ENCODE data around the gene KIF21B.

The KIF21B gene

GRCh38 chr1:201019321-201019977 is 4.1 kb downstream of the KIF21B start:
- H3K4me1 Mint-ChIP-seq, result peaks cover 86% of the 10 kb centered on the region
- H3K4me3 Mint-ChIP-seq, result peak overlapping the region; percentile 93
- H3K27ac Mint-ChIP-seq, result peak overlapping the region; percentile 99
- H3K27me3 Mint-ChIP-seq, result no peaks in the 10 kb centered on the region
- H3K36me3 Mint-ChIP-seq (ENCODE audit: low read depth), result peaks cover 10% of the 10 kb centered on the region
- H3K9me3 Mint-ChIP-seq, result no peaks in the 10 kb centered on the region
- DNase-seq (peak; percentile 86), ATAC-seq (peak; percentile 71)

DNA sequence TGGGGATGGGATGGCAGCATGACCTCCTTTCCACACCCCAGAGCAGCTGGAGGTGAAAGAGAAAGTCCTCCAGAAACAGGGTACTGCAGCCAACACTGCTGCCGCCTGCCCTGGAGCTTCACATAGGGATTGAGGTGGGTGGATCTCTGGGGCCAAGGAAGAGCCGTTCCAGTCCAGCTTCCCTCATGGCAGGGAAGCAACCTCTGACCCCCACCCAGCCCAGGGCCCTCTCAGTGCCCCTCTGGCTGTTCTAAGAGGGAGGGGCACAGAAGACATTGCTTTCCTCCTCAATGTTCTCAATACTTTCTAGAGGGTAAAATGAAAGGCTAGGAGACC is 5.7 kb downstream of the KIF21B start:
- peaks cover 93% of the 10 kb centered on the region for H3K4me1 Mint-ChIP-seq
- DNase-seq (no peak), ATAC-seq (no peak)
- peak overlapping the region; percentile 35 for H3K4me3 Mint-ChIP-seq
- H3K36me3 Mint-ChIP-seq (ENCODE audit: low read depth), result peaks cover 11% of the 10 kb centered on the region
- peak overlapping the region; percentile 99 for H3K27ac Mint-ChIP-seq
- H3K27me3 Mint-ChIP-seq, result no peaks in the 10 kb centered on the region
- H3K9me3 Mint-ChIP-seq, result no peaks in the 10 kb centered on the region

DNA sequence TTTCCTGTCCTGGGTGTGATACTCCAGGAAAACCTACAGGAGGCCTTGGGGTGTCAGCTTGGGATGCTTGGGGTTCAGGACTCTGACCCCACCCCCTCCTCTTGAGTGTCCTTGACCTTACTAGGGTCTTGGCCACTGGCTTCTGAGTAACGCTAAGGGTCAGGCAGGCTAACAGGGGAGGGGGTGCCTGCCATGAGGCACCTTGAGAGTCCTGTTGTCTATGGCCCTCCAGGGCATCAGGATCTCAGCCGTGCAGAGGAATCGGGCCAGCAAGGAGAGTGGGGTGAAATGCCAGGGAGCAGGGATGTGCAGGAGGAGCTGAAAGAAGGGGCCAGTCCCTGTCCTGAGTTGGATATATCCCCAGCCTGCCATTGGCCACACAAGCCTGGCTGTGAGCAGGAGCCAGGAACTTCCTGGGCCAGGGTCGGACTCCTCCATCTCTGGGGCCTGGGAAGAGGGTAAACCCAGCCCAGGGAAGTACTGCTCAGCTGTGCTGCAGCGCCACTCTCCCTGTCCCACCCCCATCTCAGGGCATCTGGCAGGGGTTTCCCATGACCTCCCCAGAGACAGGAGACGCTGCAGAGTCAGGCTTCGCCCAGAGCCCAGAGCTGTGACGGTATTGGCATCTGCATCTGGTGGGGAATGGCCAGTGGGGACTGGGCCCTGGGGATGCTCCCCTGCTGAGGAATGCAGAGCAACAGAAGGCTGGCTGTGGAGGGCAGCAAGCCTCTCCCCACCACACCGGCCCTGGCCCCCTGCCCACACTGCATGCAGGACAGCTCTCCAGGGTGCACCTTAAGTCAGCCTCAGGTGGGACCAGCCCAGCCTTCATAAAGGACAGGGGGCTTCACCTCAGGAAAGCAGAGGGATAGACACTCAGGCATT is 6.3 kb downstream of the KIF21B start:
- Mint-ChIP-seq H3K4me1 (peaks cover 94% of the 10 kb centered on the region), H3K4me3 (peak overlapping the region; percentile 21), H3K27ac (peak overlapping the region; percentile 90), H3K36me3 (ENCODE audit: low read depth) (peaks cover 12% of the 10 kb centered on the region), H3K27me3 (no peaks in the 10 kb centered on the region), H3K9me3 (no peaks in the 10 kb centered on the region)
- ATAC-seq (no peak), DNase-seq (peak; percentile 27)

GRCh38 chr1:201016211-201016651 is 7.3 kb downstream of the KIF21B start:
- DNase-seq (no peak), ATAC-seq (no peak)
- Mint-ChIP-seq H3K4me1 (peaks cover 95% of the 10 kb centered on the region), H3K36me3 (ENCODE audit: low read depth) (peaks cover 12% of the 10 kb centered on the region), H3K27ac (peak overlapping the region; percentile 90), H3K27me3 (no peaks in the 10 kb centered on the region), H3K9me3 (no peaks in the 10 kb centered on the region), H3K4me3 (peak overlapping the region; percentile 56)

- no peaks in the 10 kb centered on the region for H3K27me3 Mint-ChIP-seq
- ATAC-seq, result peak; percentile 47
- peaks cover 94% of the 10 kb centered on the region for H3K4me1 Mint-ChIP-seq
Observed at GRCh38 chr1:201015551-201016091, 7.9 kb downstream of the KIF21B start.

GRCh38 chr1:201014816-201015200 is 8.7 kb downstream of the KIF21B start:
- Mint-ChIP-seq H3K4me3 (no peak overlapping the region), H3K27ac (peak overlapping the region; percentile 53)

More at GRCh38 chr1:201015551-201016091, 7.9 kb downstream of the KIF21B start:
- Mint-ChIP-seq H3K36me3 (ENCODE audit: low read depth) (peaks cover 12% of the 10 kb centered on the region), H3K4me3 (peak overlapping the region; percentile 56), H3K9me3 (no peaks in the 10 kb centered on the region), H3K27ac (peak overlapping the region; percentile 90)
- DNase-seq, result peak; percentile 19

GRCh38 chr1:201013991-201014815 is 9.3 kb downstream of the KIF21B start:
- no peaks in the 10 kb centered on the region for H3K9me3 Mint-ChIP-seq
- H3K4me1 Mint-ChIP-seq, result peaks cover 85% of the 10 kb centered on the region
- H3K27ac Mint-ChIP-seq, result peak overlapping the region; percentile 53
- H3K27me3 Mint-ChIP-seq, result no peaks in the 10 kb centered on the region
- ATAC-seq (no peak), DNase-seq (no peak)
- H3K36me3 Mint-ChIP-seq (ENCODE audit: low read depth), result peaks cover 12% of the 10 kb centered on the region
- H3K4me3 Mint-ChIP-seq, result no peak overlapping the region

More at GRCh38 chr1:201014816-201015200, 8.7 kb downstream of the KIF21B start:
- ATAC-seq (no peak), DNase-seq (no peak)
- Mint-ChIP-seq H3K4me1 (peaks cover 86% of the 10 kb centered on the region), H3K36me3 (ENCODE audit: low read depth) (peaks cover 12% of the 10 kb centered on the region), H3K27me3 (no peaks in the 10 kb centered on the region), H3K9me3 (no peaks in the 10 kb centered on the region)

DNA sequence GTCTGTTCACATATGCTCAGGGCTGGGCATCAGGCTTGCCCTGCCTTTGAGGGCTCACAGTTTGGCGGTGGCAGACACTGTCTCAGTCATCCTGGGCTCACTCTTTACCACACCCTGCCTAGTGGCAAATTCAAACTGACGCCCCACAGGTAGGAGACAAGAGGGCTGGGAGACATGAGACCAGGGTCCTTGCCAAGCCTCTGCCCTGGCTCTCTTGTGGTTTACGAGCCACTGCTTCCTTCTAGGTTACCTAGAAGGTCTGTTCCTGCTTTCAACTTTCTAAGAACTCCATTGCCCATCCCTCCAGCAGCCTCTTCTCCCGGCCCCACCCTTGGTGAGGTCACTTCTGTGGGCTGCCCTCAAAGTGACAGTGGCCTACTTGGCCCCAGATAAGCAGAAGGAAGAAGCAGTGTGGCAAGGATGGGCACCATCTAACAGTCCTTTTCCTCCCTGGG is 10.5 kb downstream of the KIF21B start:
- H3K4me3 Mint-ChIP-seq, result peak overlapping the region; percentile 11
- ATAC-seq (no peak), DNase-seq (no peak)
- H3K27me3 Mint-ChIP-seq, result no peaks in the 10 kb centered on the region
- H3K9me3 Mint-ChIP-seq, result no peaks in the 10 kb centered on the region
- peaks cover 81% of the 10 kb centered on the region for H3K4me1 Mint-ChIP-seq
- H3K27ac Mint-ChIP-seq, result peak overlapping the region; percentile 71
- H3K36me3 Mint-ChIP-seq (ENCODE audit: low read depth), result peaks cover 11% of the 10 kb centered on the region

- Mint-ChIP-seq H3K4me1 (peaks cover 66% of the 10 kb centered on the region), H3K27ac (peak overlapping the region; percentile 24), H3K4me3 (no peak overlapping the region)
Observed at GRCh38 chr1:201011616-201012015, 11.9 kb downstream of the KIF21B start.

DNA sequence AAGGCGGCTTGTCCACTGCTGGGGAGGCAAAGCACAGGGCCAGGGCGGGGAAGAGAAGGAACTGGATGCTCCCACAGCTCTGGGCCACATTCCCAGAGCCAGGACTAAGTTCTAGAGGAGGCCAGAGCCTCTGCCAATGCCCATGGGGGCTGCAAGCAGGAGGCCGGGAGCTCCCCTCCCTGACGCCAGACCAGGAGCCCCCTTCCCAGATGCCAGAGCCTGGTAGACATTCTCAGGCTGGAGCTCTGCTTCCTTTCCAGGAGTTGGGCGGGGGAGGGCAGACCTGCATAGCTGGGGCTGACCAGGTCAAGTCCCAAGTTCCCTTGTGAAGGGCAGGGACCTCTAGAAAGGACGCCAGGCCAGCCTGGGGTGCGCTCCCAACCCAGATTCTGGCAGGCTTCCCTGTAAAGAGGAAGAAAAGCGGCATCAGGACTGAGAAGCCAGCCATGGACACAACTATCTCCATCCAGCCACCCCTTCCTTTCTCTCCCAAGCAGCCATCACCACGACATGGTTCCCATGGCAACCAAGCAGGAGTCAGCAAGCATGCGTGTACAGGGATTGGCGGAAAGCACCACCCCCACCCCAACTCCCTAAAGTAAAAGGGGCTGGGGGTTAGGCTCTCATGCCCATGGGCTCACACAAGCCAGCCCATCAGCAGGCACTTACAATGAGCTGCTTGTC is 13.4 kb downstream of the KIF21B start:
- no peak for DNase-seq
- Mint-ChIP-seq H3K27ac (peak overlapping the region; percentile 12), H3K9me3 (no peaks in the 10 kb centered on the region), H3K27me3 (no peaks in the 10 kb centered on the region), H3K4me1 (peaks cover 52% of the 10 kb centered on the region), H3K36me3 (ENCODE audit: low read depth) (peaks cover 12% of the 10 kb centered on the region), H3K4me3 (no peak overlapping the region)
- no peak for ATAC-seq

More at GRCh38 chr1:201011616-201012015, 11.9 kb downstream of the KIF21B start:
- no peak for ATAC-seq
- DNase-seq, result no peak
- Mint-ChIP-seq H3K36me3 (ENCODE audit: low read depth) (peaks cover 10% of the 10 kb centered on the region), H3K9me3 (no peaks in the 10 kb centered on the region), H3K27me3 (no peaks in the 10 kb centered on the region)

- Mint-ChIP-seq H3K27ac (no peak overlapping the region), H3K4me1 (peaks cover 42% of the 10 kb centered on the region), H3K4me3 (no peak overlapping the region), H3K36me3 (ENCODE audit: low read depth) (peaks cover 12% of the 10 kb centered on the region), H3K9me3 (no peaks in the 10 kb centered on the region), H3K27me3 (no peaks in the 10 kb centered on the region)
- DNase-seq (no peak), ATAC-seq (no peak)
Observed at GRCh38 chr1:201008666-201009360, 14.7 kb downstream of the KIF21B start.

- ATAC-seq (no peak), DNase-seq (no peak)
- Mint-ChIP-seq H3K4me3 (no peak overlapping the region), H3K36me3 (ENCODE audit: low read depth) (peaks cover 18% of the 10 kb centered on the region), H3K9me3 (no peaks in the 10 kb centered on the region), H3K4me1 (peaks cover 36% of the 10 kb centered on the region), H3K27ac (no peak overlapping the region), H3K27me3 (no peaks in the 10 kb centered on the region)
Observed at GRCh38 chr1:201007481-201007880, 16.0 kb downstream of the KIF21B start.

- Mint-ChIP-seq H3K4me3 (no peak overlapping the region), H3K27ac (no peak overlapping the region), H3K9me3 (no peaks in the 10 kb centered on the region), H3K27me3 (no peaks in the 10 kb centered on the region), H3K4me1 (peaks cover 33% of the 10 kb centered on the region), H3K36me3 (ENCODE audit: low read depth) (peaks cover 28% of the 10 kb centered on the region)
- no peak for ATAC-seq
- no peak for DNase-seq
Observed at GRCh38 chr1:201006450-201006849, 17.1 kb downstream of the KIF21B start.

Data from activated naive CD8-positive, alpha-beta T cell treated with anti-CD3 and anti-CD28 coated beads, Interleukin-2, amount 50 U/mL, for 24 hours (primary cell).